ENCODE results near the gene VGLL4.

- no peak for TF ChIP-seq CTCF (conservative IDR thresholded peaks at IDR 0.05 in 1 of 2, IDR thresholded peaks at IDR 0.05 in 1 of 2; ENCODE audit: extremely low read depth in 1 of 2, insufficient read depth in 1 of 2, low read depth in 1 of 2, low read length in 2 of 2)
- no peak for TF ChIP-seq EZH2 (IDR thresholded peaks at IDR 0.05; ENCODE audit: borderline replicate concordance, low read length)
Observed at GRCh38 chr3:11613851-11614487, 29.7 kb downstream of the VGLL4 start.

All from mammary epithelial cell (primary cell).